NCI-H526 (cell line): ENCODE data around the gene ZNF140.

Source experiments
- DNase-seq, 2 experiments: peaks; one replicate each; lab custom pipeline; 2025; lab: John Stamatoyannopoulos, UW

The ZNF140 gene

GRCh38 chr12:133080368-133081158, at the start of gene ZNF140:
TSS of gene ZNF140 (plus strand) at chr12:133080923. CDS start at chr12:133081321, 398 bp downstream.
- peak; percentile 98 for DNase-seq

GRCh38 chr12:133037207-133038005, 43.3 kb upstream of the ZNF140 start, which contains the start of gene ZNF84:
TSS of gene ZNF84 (plus strand) at chr12:133037509. CDS start at chr12:133041468, 3,959 bp downstream.
- peak; percentile 97 to 99 for DNase-seq

GRCh38 chr12:133038118-133038709, 42.5 kb upstream of the ZNF140 start:
- DNase-seq, result no peak

- DNase-seq, result no peak
These were observed 34.0 kb upstream of the ZNF140 start for GRCh38 chr12:133046698-133047097.

- DNase-seq, result no peak
These were observed 23.3 kb upstream of the ZNF140 start for GRCh38 chr12:133057446-133057845.

- no peak for DNase-seq
These were observed 22.3 kb upstream of the ZNF140 start for GRCh38 chr12:133058203-133059113.

- no peak for DNase-seq
These were observed 18.8 kb upstream of the ZNF140 start for GRCh38 chr12:133061954-133062353.

- no peak for DNase-seq
These were observed 17.2 kb upstream of the ZNF140 start for GRCh38 chr12:133063556-133063955.

- DNase-seq, result no peak
These were observed 6.9 kb upstream of the ZNF140 start for GRCh38 chr12:133073836-133074235.

GRCh38 chr12:133080026-133080367, 726 bp upstream of the ZNF140 start:
- DNase-seq, result peak; percentile 99

GRCh38 chr12:133081159-133081780, 547 bp downstream of the ZNF140 start:
- no peak for DNase-seq

- DNase-seq, result no peak
These were observed 2.6 kb downstream of the ZNF140 start for GRCh38 chr12:133083345-133083744.

GRCh38 chr12:133105620-133106019, 24.9 kb downstream of the ZNF140 start:
- DNase-seq, result no peak

- no peak for DNase-seq
These were observed 25.5 kb downstream of the ZNF140 start for GRCh38 chr12:133106253-133106652.

GRCh38 chr12:133107121-133107520, 26.4 kb downstream of the ZNF140 start:
- DNase-seq, result no peak

GRCh38 chr12:133108150-133108549, 27.4 kb downstream of the ZNF140 start:
- DNase-seq, result no peak

- no peak for DNase-seq
These were observed 39.9 kb downstream of the ZNF140 start for GRCh38 chr12:133120385-133121191.

- no peak for DNase-seq
These were observed 44.0 kb downstream of the ZNF140 start for GRCh38 chr12:133124674-133125073.

- DNase-seq, result peak in 1 of 2 experiments; percentile 36
These were observed 48.8 kb downstream of the ZNF140 start for GRCh38 chr12:133129368-133130037.
